GM19099 (cell line): ENCODE data around the gene FCN2.

Source experiments
- POLR2A ChIP-seq: IDR thresholded peaks from 3 replicates; pipeline ENCODE4 v1.6.1; 2011; ENCODE audit warnings: low read depth; ENCODE audit not compliant: insufficient read length; ENCODE audit errors: extremely low read depth

FCN2 gene

DNA sequence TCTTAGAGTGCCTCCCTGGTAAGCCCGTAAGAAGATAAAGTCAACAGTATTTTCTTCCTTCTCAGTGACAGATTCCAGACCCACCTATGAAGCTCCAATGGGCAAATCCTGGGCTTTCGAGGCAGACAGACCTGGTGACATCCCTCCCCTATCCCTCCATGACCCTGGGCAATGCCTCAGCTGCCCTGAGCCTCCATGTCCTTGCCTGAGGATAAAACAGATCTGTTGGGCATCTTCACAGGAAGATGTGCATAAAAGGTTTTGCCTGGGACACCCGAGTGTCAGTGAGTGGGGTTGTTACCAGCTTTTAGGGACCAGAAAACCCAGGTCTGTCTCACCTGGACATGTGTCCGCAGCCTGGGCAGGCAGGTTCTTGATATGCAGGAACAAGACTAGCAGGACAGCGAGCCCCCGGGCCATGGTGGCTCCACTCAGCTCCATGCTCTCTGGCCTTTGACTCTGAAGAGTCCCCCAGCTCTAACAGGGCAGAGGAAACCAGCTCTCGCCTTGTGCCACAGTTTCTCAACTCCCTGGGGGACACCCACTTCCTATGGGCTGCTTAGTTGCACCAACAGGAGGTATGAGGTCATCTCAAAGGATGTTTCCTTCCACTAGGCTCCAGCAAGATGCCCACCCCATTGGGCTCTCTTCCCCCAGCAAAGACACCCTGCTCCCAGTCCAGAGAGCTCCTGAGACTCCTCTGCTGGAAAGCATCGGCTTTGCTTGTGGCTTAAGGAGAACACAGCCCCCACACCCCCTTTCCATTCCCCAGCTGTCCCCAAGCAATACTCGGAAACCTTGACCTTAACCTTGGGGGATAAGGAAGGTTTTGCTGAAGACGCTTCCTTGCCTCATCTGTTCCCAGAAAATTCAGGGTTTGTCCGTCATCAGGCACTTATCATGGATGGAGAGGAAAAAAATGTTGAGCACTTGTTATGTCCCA is 37.1 kb downstream of the FCN2 start, which contains the start of gene FCN1:
Gene FCN1, minus strand, starts transcription at position 482 of the 943 bp plus-strand sequence. Its CDS starts 41 bp downstream, at position 441.
- no peak for TF ChIP-seq POLR2A

DNA sequence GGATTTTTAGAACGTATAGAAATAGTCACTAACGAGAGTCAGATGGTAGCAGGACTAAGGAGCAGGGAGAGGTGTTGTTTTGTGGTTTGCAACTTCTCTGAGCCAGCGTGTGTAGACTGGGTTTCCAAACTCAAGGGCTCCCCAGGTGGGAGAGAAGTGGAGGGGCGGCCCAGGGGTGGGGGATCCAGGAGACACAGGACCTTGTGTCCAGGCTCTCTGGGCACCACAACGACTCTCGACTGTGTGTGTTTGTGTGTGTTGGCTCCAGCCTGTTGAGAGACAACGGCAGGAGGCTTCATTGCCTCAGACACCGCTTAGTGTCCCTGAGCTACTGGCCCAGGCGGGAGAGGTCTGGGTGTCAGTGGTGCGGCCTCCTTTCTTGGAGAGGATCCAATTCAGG is 38.0 kb downstream of the FCN2 start:
- no peak for TF ChIP-seq POLR2A

DNA sequence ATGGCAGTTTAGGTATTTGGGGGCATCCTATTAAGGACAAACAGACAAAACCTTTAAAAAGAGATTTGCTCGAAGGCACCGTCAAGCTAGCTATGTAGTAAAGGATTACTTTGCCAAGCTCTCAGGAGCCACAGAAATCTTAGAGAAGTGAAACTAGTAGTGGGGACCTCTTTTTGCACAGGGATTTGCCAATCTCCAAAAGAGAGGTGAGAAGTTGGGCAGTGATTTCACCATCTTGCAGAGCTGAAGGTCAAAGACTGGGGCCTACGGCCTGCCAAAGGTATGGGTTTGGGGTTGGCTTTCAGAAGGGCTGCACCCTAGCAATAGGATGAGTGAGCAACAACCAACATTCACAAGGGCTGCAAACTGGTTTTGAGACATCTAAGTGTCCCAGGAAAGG is 38.7 kb downstream of the FCN2 start:
- no peak for TF ChIP-seq POLR2A

DNA sequence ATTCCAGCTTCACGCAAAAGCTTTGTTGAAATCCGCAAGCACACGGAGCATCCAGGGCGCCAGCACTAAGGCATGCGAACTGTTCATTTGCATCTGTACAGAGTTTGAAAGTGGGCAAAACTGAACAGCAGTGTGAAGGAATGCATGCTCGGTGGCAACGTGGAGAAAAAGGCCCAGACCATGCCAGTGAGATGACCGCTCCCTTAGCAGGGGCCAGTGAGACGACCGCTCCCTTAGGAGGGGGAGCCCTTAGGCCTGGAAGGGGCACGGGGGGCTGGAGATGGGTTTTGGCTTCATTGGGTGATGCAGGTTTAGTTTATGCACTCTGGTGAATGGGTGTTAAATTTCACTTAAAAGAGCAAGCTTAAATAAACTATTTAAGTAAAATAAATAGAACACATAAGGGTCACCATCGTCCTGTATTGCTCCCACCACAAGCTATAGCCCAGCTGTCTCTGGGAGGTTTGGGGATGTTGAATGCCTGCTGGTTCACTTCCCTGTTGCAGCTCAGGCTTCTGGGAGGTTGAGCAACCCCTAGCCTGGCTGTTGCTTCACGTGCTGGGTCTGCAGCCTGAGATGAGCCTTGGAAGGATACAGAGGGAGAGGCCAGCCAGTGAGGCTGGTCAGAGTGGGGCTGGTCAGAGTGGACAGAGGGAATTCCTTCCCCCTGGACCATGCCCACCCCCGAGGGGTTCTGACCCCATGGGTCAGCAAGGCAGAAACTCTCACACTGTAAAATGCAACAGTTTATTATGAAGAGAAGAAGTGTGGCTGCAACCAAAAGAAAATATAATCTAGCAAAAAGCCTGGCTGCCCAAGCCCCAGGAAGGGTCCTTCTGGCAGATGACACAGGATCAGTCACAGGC is 41.7 kb downstream of the FCN2 start:
- TF ChIP-seq POLR2A, result no peak

DNA sequence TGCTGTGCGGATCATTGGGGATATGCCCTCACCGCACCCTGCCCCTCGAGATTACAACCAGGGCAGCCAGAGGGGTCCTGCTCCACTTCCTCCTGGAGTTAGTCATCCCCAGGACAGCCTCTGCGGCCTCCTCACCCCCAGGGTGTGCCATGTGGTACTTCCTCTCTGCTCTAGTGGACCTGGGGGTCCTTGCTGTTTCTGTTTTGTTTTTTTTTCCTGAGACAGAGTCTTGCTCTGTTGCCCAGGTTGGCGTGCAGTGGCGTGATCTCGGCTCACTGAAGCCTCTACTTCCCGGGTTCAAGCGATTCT is 42.3 kb downstream of the FCN2 start:
- no peak for TF ChIP-seq POLR2A

DNA sequence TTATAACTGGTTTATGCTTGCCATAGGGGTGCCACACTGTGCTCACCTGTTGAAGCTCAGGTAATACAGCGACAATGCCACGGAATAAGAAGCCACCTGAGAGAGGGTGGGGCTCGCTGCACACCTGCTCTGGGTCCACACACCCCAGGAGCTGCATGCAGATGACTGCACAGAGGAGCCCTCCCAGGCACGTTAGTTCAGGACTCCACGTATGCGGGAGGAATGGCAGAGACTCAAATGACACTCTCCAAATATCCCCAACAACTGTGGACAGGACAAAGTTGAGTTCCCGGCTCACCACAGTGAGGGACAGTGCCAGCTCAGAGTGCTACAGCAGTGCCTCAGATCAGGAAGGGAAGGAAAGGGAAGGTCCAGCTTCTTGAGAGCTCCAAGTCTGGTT is 42.9 kb downstream of the FCN2 start:
- TF ChIP-seq POLR2A, result no peak

DNA sequence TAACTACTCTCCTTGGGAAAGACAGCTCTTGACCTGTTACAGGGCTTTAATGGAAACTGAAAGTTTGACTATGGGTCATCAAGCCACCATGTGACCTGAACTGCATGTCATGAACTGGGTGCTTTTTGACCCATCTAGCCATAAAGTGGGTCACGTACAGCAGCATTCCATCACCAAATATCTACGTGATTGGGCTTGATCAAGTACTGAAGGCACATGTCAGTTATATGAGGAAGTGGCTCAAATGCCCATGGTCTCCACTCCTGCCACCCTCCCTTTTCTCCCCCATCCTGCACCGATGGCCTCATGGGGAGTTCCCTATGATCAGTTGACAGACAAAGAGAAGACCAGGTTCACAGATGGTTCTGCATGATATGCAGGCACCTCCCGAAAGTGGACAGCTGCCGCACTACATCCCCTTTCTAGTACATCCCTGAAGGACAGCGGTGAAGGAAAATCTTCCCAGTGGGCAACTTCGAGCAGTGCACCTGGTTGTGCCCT is 44.5 kb downstream of the FCN2 start:
- TF ChIP-seq POLR2A, result no peak

DNA sequence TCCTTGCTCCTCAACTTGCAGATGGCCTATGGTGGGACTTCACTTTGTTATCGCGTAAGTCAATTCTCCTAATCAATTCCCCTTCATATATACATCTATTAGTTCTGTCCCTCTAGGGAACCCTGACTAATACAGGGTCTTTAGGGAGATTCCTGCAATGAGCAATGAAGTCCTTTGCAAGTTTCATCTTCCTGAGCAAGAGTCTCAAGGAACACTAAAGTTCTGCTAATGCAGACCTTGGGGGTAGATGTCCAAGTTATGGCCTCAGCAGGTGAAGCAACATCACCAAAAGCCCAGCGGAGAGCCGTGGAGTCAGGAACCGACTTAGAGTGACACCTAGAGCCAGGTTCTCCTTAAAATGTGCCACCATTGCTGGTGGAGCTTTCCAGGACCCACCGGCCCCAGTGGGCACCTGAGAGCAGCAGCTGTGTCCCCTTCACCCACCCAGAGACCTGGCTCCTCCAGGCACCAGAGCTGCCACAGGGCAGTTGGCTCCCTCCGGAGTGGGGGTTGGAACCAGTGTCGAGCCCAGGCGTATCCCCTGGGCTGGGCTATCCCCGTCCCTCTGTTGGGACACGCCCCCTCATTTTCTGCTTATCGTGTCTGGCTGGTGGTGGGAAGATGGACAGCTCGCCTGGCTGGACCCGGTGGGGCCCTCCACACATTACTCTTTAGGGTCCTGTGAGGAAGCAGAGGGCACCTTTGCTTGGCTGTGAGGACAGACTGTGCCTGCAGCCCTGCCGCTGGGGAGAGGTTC is 48.0 kb downstream of the FCN2 start:
- TF ChIP-seq POLR2A, result no peak

DNA sequence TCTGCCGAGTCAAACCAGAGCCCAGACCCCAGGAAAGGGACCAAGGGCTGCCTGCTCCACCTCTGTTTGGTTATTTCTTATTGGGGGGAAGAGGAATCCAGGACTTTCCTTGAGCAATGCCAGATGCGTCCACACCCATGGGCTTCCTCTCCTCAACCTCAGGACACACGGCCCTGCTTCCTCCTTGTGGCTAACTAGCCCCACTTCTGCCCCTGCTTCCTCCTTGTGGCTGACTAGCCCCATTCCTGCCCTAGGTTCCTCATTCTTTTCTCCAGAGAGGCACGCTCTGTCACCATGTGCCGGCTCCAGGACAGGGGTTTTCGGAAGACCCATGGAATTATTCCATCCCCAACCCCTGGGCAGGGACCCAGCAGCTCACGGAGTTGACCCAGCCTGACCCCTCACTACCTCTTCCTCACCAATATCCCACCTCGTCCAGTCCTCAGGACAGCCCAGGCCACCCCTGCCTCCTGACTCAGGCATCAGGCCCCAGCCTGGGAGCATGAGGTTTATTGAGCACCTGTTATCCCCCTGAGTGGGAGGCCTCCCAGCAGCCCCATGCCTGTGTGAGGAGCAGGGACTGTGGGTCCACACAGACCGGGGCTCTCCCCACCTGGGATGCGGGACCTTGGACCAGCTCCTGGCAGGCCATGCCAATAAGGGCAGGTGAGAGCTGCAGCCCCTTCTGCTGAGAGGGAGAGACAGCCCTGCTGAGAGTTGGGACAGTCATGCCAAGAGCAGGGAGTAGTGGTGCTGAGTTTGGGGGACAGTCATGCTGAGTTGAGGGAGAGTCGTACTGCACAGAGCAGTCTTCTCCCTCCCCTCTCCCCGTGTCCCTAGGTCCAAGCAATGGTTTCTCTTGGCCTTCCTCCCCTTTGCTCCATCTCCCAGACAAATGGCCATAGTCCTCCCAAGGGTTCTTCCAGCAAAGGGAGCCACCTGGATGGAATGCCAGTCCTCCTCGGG is 48.9 kb downstream of the FCN2 start:
- no peak for TF ChIP-seq POLR2A

DNA sequence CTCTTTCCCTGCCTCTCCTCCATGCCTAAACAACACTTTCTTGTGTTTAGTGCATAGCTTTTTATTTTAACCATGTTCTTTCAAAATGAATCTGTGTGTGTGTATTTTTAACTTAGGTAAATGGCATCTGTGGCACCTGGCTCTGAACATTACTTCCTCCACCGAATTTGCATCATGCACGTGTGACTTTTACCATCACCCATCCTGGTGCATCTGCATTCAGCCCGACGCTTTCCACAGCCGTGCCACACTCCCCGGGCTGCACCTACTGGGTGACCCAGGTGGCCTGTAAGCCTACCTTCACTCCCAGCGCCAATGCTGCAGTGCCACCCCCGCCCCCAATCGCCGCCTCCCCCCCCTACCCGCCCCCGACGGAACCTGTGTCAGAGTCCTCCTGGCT is 49.8 kb downstream of the FCN2 start:
- TF ChIP-seq POLR2A, result peak; percentile 54

DNA sequence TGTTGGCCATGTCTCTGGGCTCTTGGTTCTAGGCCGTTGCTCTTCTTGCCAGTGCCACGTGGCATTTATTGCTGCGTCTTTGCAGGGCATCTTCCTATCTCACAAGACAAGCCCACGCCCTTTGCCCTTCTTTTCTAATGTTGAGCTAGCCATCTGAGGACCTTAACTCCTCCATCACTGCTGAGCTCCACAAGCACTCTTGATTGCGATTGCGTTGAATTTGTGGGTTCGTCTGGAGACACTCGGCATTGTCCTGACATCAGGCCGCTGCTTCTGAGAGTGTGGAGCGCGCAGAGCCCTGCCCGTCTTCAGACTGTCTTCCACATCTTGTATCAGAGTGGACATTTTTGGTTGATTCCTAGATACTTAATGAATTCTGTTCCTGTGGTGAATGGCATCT is 51.6 kb downstream of the FCN2 start:
- TF ChIP-seq POLR2A, result no peak

DNA sequence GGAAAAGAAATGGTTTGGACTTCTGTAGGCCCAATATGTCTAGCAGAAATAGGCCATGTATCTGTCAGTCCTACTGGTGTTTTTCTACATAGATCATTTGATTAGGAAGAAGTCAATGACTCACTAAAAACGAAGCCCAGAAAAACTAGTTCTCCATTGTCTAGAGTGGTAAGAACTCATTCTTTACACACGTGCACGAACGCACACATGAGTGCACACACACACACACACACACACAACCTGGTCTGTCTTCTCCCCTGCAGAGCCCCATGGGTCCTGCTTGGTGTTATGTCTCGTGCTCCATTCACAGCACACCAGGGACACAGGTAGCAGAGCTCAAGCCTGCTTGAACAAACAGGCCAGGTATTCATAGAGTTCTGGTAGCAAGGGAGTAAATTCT is 52.0 kb downstream of the FCN2 start:
- TF ChIP-seq POLR2A, result no peak

DNA sequence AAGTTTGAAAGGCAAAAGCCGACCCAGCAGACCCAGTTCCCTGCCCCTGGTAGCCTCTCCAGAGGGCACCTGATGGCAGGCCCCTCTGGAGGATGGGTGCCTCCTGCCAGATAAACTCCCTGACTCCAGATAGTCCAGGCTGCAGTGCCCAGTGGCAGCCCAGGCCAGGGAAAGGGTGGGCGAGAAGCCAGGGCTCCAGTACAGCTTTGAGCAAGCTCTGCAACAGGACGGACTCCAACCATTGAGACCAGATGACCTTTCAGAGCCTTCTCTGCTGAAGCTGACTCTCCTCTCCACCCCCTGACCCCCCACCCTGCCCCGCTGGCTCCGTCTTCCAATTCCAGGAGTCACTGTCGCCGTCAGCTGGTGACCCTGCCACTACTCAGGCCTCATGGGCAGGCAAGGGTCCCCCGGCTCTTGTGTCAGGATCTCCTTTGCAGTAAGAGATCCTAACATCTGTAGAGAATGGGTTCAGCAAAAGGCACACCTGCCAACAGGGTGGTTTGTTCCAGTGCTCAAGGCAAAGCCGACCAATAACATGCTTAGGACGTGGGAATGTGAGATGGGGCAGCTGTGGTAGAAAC is 52.6 kb downstream of the FCN2 start:
- no peak for TF ChIP-seq POLR2A
